Mesothelial cell of epicardium (in vitro differentiated cells): ENCODE measurements around the gene MYD88. TPM values are rescaled to one million over a fixed set of nuclear protein-coding genes. Genes with fewer than 3 reads are reported as not detected.

Experiments used
- DNase-seq, 2 experiments: peaks; one replicate each; pipeline ENCODE4 v3.0.0; 2021; ENCODE audit warnings: low spot score in 2 of 2; ENCODE audit not compliant: unreplicated experiment in 2 of 2
- H3K27ac Mint-ChIP-seq: 2 replicates; pipeline ENCODE4 v1.8.0; 2021; ENCODE audit warnings: mixed read lengths
- H3K27me3 Mint-ChIP-seq: 2 replicates; pipeline ENCODE4 v1.8.0; 2021; ENCODE audit warnings: low read depth, mixed read lengths
- H3K36me3 Mint-ChIP-seq: 2 replicates; pipeline ENCODE4 v1.8.0; 2021; ENCODE audit warnings: mixed read lengths
- H3K4me1 Mint-ChIP-seq: 2 replicates; pipeline ENCODE4 v1.8.0; 2021; ENCODE audit warnings: mixed read lengths
- H3K4me3 Mint-ChIP-seq: 2 replicates; pipeline ENCODE4 v1.8.0; 2021; ENCODE audit warnings: mild to moderate bottlenecking, moderate library complexity, mixed read lengths
- H3K9me3 Mint-ChIP-seq: 2 replicates; pipeline ENCODE4 v1.8.0; 2021; ENCODE audit warnings: mixed read lengths
- total RNA-seq: library from RNA; stranded (reverse); gene quantifications from 3 replicates; pipeline ENCODE4 v1.2.1, GENCODE V29; 2021
- TF ChIP-seq, protein P1 (sequence below): fragments of 200-600 bp; sonication (generic); IDR thresholded peaks from one replicate; pipeline ENCODE4 v1.5.0; 2021; ENCODE audit warnings: antibody characterized with exemption; ENCODE audit not compliant: unreplicated experiment

The MYD88 gene
- total RNA-seq, 1 donor from 2014 or later = 27.3 TPM

DNA sequence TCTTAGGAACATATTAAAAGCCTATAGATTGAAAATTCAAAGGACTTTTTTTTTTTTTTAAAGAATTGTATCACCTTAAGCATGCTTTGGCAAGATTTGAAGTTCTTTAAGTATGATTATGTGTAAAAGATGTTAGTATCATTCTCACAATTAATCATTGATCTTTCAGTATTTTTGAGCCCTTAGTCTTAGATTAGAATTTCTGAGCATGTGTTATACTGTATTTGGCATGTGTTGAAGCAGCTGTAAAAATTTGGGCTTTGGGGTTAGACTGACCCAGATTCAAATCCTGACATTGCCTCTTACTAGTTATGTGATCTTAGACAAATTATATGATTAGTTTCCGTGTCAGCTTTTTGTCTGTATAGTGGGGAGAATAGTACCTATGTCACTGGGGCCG, 33.2 kb downstream of the MYD88 start:
- no peak for DNase-seq
- H3K4me1 Mint-ChIP-seq = peaks cover 20% of the 10 kb centered on the region
- no peak overlapping the region for H3K4me3 Mint-ChIP-seq
- TF ChIP-seq, protein P1, sequence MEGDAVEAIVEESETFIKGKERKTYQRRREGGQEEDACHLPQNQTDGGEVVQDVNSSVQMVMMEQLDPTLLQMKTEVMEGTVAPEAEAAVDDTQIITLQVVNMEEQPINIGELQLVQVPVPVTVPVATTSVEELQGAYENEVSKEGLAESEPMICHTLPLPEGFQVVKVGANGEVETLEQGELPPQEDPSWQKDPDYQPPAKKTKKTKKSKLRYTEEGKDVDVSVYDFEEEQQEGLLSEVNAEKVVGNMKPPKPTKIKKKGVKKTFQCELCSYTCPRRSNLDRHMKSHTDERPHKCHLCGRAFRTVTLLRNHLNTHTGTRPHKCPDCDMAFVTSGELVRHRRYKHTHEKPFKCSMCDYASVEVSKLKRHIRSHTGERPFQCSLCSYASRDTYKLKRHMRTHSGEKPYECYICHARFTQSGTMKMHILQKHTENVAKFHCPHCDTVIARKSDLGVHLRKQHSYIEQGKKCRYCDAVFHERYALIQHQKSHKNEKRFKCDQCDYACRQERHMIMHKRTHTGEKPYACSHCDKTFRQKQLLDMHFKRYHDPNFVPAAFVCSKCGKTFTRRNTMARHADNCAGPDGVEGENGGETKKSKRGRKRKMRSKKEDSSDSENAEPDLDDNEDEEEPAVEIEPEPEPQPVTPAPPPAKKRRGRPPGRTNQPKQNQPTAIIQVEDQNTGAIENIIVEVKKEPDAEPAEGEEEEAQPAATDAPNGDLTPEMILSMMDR = no peak
- no peaks in the 10 kb centered on the region for H3K36me3 Mint-ChIP-seq
- H3K9me3 Mint-ChIP-seq = no peaks in the 10 kb centered on the region
- H3K27ac Mint-ChIP-seq = no peak overlapping the region
- H3K27me3 Mint-ChIP-seq = no peaks in the 10 kb centered on the region

- DNase-seq = no peak
- Mint-ChIP-seq H3K4me3 (no peak overlapping the region), H3K27me3 (no peaks in the 10 kb centered on the region), H3K9me3 (no peaks in the 10 kb centered on the region), H3K4me1 (peaks cover 9% of the 10 kb centered on the region), H3K36me3 (peaks cover 2% of the 10 kb centered on the region), H3K27ac (no peak overlapping the region)
- TF ChIP-seq, protein P1 = no peak
Measured at GRCh38 chr3:38173834-38174418, 35.5 kb downstream of the MYD88 start.

DNA sequence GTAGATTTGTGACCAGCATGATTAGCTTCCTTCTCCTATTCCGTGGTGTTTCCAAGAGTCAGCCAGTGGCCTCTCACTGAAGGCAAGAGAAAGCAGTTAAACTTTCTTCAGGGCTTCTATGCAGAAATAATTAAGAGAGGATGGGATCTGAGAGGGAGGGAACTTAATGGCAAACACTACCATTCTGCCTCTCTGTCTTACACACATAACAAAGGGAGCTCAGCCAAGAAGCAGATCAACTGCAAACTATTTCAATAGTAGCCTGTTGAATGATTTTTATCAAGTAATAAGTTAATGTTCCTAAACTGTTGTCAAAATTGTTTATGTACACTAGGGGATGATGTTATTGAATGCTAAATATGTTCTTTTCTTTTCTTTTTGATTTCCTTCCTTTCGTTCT, 38.7 kb downstream of the MYD88 start:
- DNase-seq = no peak
- peaks cover 10% of the 10 kb centered on the region for H3K36me3 Mint-ChIP-seq
- H3K27me3 Mint-ChIP-seq = no peaks in the 10 kb centered on the region
- no peak overlapping the region for H3K4me3 Mint-ChIP-seq
- peaks cover 11% of the 10 kb centered on the region for H3K4me1 Mint-ChIP-seq
- H3K27ac Mint-ChIP-seq = peak overlapping the region; percentile 18
- TF ChIP-seq, protein P1 = no peak
- H3K9me3 Mint-ChIP-seq = no peaks in the 10 kb centered on the region

DNA sequence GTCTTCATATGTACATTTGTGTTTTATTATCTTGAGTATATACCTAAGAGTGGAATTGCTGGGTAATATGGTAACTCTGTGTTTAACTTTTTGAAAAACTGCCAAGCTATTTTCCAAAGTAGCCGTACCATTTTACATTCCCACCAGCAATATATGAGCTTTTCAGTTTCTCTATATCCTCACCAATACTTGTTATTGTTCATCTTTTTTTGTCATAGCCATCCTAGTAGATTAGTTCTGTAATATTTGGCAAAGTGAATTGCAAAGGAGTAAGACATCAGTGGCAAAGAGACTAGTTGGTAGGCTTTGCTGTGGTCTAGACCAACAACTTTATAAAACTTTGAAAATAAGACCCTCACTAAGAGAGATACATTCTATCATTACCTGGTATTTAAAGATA, 48.3 kb downstream of the MYD88 start:
- Mint-ChIP-seq H3K9me3 (peaks cover 8% of the 10 kb centered on the region), H3K27ac (no peak overlapping the region), H3K4me1 (no peaks in the 10 kb centered on the region), H3K27me3 (no peaks in the 10 kb centered on the region), H3K4me3 (no peak overlapping the region), H3K36me3 (peaks cover 34% of the 10 kb centered on the region)
- DNase-seq = no peak
- TF ChIP-seq, protein P1 = no peak

GRCh38 chr3:38190481-38190881, 52.0 kb downstream of the MYD88 start:
- Mint-ChIP-seq H3K27me3 (no peaks in the 10 kb centered on the region), H3K27ac (no peak overlapping the region), H3K36me3 (peaks cover 27% of the 10 kb centered on the region), H3K9me3 (peaks cover 8% of the 10 kb centered on the region), H3K4me3 (no peak overlapping the region), H3K4me1 (no peaks in the 10 kb centered on the region)
- TF ChIP-seq, protein P1 = no peak
- no peak for DNase-seq

Other genes with a start within 250 kb of the MYD88 start
- gene VILL, start 147.9 kb upstream of the MYD88 start, total RNA-seq = 15.3 to 16.7 TPM (median 16.4 TPM) in 3 replicates
- gene PLCD1, start 109.0 kb upstream of the MYD88 start, total RNA-seq = 19.0 to 20.8 TPM (median 20.7 TPM) in 3 replicates
- 1.3 to 1.8 TPM (median 1.4 TPM) in 3 replicates for gene DLEC1, start 99.5 kb upstream of the MYD88 start, total RNA-seq
- gene ACAA1, start 1.5 kb upstream of the MYD88 start, total RNA-seq = 52.7 to 57.7 TPM (median 53.2 TPM) in 3 replicates
- gene OXSR1, start 26.9 kb downstream of the MYD88 start, total RNA-seq = 42.3 to 43.2 TPM (median 42.6 TPM) in 3 replicates
- gene SLC22A13, start 127.2 kb downstream of the MYD88 start, total RNA-seq = 0.34 to 0.85 TPM (median 0.75 TPM) in 3 replicates
- 0.20 to 0.22 TPM in 2 of 3 replicates, not detected in the other for gene SLC22A14, start 143.6 kb downstream of the MYD88 start, total RNA-seq
- gene XYLB, start 208.1 kb downstream of the MYD88 start, total RNA-seq = 5.2 to 5.9 TPM (median 5.5 TPM) in 3 replicates